VCaP (cell line): ENCODE results near the gene HSP90AB1.

Experiments used
- H3K27ac ChIP-seq: fragments of 450-650 bp; 2 replicates; pipeline ENCODE4 v1.5.1; 2017
- TF ChIP-seq, protein P1 (sequence below): fragments of 450-650 bp; conservative IDR thresholded peaks from 2 replicates; pipeline ENCODE4 v1.5.1; 2017; ENCODE audit warnings: mild to moderate bottlenecking, moderate library complexity

The HSP90AB1 gene

DNA sequence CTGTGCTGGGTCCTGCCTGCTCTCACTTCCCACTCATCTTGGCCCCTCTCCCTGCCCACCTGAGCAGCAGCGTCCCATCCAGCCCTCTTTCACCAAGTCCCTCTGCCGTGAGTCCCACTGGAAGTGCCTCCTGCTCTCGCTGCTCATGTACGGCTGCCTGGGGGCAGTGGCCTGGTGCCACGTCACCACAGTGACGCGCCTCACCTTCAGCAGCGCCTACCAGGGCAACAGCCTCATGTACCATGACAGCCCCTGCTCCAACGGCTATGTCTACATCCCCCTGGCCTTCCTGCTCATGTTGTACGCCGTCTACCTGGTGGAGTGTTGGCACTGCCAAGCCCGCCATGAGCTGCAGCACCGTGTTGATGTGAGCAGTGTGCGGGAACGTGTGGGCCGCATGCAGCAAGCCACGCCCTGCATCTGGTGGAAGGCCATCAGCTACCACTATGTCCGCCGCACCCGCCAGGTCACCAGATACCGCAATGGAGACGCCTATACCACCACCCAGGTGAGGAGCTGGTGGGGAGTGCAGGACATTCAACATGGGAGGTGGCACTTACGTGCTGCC is 26.2 kb downstream of the HSP90AB1 start:
- TF ChIP-seq, protein P1, sequence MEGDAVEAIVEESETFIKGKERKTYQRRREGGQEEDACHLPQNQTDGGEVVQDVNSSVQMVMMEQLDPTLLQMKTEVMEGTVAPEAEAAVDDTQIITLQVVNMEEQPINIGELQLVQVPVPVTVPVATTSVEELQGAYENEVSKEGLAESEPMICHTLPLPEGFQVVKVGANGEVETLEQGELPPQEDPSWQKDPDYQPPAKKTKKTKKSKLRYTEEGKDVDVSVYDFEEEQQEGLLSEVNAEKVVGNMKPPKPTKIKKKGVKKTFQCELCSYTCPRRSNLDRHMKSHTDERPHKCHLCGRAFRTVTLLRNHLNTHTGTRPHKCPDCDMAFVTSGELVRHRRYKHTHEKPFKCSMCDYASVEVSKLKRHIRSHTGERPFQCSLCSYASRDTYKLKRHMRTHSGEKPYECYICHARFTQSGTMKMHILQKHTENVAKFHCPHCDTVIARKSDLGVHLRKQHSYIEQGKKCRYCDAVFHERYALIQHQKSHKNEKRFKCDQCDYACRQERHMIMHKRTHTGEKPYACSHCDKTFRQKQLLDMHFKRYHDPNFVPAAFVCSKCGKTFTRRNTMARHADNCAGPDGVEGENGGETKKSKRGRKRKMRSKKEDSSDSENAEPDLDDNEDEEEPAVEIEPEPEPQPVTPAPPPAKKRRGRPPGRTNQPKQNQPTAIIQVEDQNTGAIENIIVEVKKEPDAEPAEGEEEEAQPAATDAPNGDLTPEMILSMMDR: no peak
- H3K27ac ChIP-seq: no peak overlapping the region

DNA sequence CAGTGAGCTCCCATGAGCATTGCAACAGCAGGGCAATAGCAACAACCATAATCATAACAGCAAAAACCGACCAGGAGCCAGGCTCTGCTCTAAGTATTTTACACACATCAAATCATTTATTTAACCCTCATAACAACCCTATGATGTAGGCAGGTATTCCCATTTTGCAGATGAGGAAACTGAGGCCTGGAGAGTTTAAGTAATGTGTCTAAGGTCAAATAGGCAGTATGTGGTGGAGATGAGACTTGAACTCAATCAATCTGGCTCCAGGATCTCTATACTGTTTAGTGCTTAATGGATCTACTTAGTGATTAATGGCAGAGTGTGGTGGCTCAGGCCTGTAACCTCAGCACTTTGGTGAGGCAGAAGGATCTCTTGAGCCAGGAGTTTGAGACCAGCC is 26.7 kb downstream of the HSP90AB1 start:
- H3K27ac ChIP-seq: no peak overlapping the region
- TF ChIP-seq, protein P1: no peak

DNA sequence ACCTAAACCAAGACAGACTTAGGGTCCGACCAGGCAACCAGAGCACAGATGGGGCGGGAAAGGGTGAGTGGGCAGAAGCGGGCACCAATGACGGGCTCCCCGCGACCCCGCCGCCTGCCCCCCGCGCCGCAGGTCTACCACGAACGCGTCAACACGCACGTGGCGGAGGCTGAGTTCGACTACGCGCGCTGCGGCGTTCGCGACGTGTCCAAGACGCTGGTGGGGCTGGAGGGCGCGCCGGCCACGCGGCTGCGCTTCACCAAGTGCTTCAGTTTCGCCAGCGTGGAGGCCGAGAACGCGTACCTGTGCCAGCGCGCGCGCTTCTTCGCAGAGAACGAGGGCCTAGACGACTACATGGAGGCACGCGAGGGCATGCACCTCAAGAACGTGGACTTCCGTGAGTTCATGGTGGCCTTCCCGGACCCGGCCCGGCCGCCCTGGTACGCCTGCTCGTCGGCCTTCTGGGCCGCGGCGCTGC is 28.4 kb downstream of the HSP90AB1 start:
- H3K27ac ChIP-seq: peak overlapping the region; percentile 16; the same call in 1 of the 2 replicates
- TF ChIP-seq, protein P1: no peak

DNA sequence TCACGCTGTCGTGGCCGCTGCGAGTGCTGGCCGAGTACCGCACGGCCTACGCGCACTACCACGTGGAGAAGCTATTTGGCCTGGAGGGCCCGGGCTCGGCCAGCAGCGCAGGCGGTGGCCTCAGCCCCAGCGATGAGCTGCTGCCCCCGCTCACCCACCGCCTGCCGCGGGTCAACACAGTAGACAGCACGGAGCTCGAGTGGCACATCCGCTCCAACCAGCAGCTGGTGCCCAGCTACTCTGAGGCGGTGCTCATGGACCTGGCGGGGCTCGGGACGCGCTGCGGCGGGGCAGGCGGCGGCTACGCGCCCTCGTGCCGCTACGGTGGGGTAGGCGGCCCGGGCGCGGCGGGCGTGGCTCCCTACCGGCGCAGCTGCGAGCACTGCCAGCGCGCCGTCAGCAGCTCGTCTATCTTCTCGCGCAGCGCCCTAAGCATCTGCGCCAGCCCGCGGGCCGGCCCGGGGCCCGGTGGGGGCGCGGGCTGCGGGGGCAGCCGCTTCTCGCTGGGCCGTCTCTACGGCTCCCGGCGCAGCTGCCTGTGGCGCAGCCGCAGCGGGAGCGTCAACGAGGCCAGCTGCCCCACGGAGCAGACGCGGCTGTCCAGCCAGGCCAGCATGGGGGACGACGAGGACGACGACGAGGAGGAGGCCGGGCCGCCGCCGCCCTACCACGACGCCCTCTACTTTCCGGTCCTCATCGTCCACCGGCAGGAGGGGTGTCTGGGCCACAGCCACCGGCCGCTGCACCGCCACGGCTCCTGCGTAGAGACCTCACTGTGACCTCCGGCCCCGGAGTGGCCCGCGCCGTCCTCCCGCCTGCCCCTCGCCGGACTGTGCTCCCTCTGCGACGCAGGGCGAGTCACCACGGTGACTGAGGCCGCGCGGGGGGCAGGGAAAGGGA is 29.1 kb downstream of the HSP90AB1 start:
- TF ChIP-seq, protein P1: no peak
- peak overlapping the region; percentile 16; the same call in 1 of the 2 replicates for H3K27ac ChIP-seq

DNA sequence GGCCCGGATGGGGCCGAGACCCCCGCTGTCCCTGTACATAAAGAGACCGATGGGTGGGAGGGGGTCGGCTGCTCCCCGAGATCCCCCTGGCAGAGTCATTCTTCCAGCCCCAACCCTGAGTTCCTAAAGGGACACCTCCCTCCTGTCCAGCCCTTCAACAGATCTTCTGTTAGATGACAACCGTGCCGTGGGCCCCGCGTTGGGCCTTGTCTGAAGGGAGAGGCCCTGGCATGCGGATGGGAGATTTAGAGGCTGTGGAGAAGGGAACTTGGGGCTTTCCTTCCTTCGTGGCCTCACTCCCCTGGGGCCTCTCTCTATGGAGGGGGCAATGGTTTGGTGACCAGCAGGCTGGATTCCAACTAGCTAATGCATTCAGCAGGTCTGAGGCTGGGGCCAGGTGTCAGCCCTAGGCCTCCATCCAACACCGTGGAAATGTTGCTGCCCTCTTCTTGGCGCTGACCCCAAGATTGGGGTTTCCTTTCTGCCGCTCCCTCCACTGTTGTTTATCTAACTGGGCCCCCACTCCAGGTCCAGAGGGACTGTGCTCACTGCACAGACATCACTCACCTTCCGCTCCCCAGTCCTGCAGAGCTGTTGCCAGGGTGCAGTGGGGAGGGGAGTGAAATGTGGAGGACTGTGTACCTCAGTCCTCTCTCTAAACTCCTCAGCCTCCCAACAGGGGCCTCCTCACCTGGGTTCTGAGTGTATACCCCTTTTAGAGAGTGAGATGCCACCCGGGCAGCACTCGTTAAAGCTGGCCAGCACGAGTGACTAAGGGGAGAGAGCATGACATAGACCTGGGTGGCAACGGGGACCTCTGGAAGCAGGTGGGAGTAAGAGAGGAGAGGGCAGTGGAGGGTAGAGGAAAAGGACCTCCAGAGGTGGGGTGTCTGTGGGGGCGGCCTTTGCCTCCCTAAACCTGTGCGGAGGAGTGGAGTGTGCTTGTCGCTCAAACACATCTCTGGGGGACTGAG is 30.1 kb downstream of the HSP90AB1 start:
- no peak overlapping the region for H3K27ac ChIP-seq
- TF ChIP-seq, protein P1: no peak

DNA sequence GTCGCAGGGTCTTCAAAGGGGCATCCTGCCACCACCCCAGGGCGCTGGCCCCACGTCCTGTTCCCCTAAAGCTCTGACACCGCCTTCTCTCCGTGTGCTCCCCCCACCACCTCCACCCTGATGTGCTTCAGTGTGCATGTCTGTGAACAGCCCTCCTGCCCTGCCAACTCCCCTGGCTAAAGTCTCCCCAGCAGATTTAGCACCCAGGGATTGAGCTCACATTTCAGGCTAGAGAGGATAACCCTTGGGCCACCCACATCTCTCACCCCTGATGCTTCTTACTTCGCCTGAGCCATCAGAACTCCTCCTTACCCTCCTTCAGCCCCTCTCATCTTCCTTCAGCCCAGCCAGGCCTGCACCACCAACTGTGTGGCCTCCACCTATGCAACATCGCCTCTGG is 30.9 kb downstream of the HSP90AB1 start:
- no peak overlapping the region for H3K27ac ChIP-seq
- TF ChIP-seq, protein P1: no peak
